ENCODE results near the gene ANKMY1. TPM values are rescaled to one million over a fixed set of nuclear protein-coding genes. Genes with fewer than 3 reads are reported as not detected.

The ANKMY1 gene
- total RNA-seq, result 2.4 and 9.1 TPM in 2 replicates

GRCh38 chr2:240557808-240558207, at the start of gene ANKMY1:
Gene ANKMY1, minus strand, starts transcription at chr2:240557988. Its CDS starts 653 bp downstream, at chr2:240557335.

GRCh38 chr2:240586198-240586918, 28.6 kb upstream of the ANKMY1 start, which contains the start of gene CAPN10:
Gene CAPN10, plus strand, starts transcription at chr2:240586734. Its CDS starts 178 bp downstream, at chr2:240586912.

GRCh38 chr2:240567872-240568677, 10.3 kb upstream of the ANKMY1 start, which contains the start of gene RNPEPL1:
Gene RNPEPL1, plus strand, starts transcription at chr2:240568484. Its CDS starts 103 bp downstream, at chr2:240568587.

GRCh38 chr2:240560084-240560479, 2.3 kb upstream of the ANKMY1 start, which contains the start of gene DUSP28:
Gene DUSP28, plus strand, starts transcription at chr2:240560357. Its CDS starts 328 bp downstream, at chr2:240560685.

GRCh38 chr2:240435457-240435947, 122.3 kb downstream of the ANKMY1 start, which contains the start of gene GPC1:
Gene GPC1, plus strand, starts transcription at chr2:240435663. Its CDS starts 256 bp downstream, at chr2:240435919.

Other genes starting within 250 kb of the ANKMY1 start
- 7.1 and 13.8 TPM in 2 replicates for gene GPC1, start 122.3 kb downstream of the ANKMY1 start, total RNA-seq
- gene DUSP28, start 2.4 kb upstream of the ANKMY1 start, total RNA-seq, result 1.4 and 1.6 TPM in 2 replicates
- gene RNPEPL1, start 10.5 kb upstream of the ANKMY1 start, total RNA-seq, result 24.8 and 49.9 TPM in 2 replicates
- gene CAPN10, start 28.7 kb upstream of the ANKMY1 start, total RNA-seq, result 25.6 and 31.5 TPM in 2 replicates
- 0.16 and 0.50 TPM in 2 replicates for gene GPR35, start 67.5 kb upstream of the ANKMY1 start, total RNA-seq
- not detected in 2 replicates for gene AQP12B, start 124.9 kb upstream of the ANKMY1 start, total RNA-seq
- gene AQP12A, start 133.9 kb upstream of the ANKMY1 start, total RNA-seq, result not detected in 2 replicates